ENCODE data around the gene ITPR1.

DNA sequence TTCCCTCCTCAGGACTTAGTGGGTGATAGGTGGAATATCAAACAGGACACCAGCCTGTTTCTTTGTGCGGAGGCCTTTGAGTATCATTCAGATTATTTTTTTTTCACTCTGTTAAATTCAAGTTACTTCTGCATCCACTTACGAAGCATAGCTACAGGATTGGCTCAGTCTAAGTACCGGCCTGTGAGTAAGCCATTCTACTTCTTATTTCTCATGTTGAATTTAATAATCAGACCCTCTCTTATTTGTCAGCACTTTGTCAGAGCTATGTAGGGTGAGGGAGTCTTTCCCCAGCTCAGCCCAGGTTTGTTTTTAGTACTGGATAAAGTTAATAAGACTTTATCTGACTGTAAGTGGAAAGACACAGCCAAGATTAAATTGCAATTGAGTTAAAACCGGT is 54.7 kb downstream of the ITPR1 start:
- TF ChIP-seq, protein P1, sequence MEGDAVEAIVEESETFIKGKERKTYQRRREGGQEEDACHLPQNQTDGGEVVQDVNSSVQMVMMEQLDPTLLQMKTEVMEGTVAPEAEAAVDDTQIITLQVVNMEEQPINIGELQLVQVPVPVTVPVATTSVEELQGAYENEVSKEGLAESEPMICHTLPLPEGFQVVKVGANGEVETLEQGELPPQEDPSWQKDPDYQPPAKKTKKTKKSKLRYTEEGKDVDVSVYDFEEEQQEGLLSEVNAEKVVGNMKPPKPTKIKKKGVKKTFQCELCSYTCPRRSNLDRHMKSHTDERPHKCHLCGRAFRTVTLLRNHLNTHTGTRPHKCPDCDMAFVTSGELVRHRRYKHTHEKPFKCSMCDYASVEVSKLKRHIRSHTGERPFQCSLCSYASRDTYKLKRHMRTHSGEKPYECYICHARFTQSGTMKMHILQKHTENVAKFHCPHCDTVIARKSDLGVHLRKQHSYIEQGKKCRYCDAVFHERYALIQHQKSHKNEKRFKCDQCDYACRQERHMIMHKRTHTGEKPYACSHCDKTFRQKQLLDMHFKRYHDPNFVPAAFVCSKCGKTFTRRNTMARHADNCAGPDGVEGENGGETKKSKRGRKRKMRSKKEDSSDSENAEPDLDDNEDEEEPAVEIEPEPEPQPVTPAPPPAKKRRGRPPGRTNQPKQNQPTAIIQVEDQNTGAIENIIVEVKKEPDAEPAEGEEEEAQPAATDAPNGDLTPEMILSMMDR (conservative IDR thresholded peaks at IDR 0.05; ENCODE audit: low read depth in 2 of 2), result no peak
- TF ChIP-seq CREB1 (CRISPR knock-in tag; IDR thresholded peaks at IDR 0.05; ENCODE audit: low read depth), result no peak
- no peak for TF ChIP-seq EZH2 (IDR thresholded peaks at IDR 0.05; ENCODE audit: low read depth, unreplicated experiment)
- TF ChIP-seq, protein P2, sequence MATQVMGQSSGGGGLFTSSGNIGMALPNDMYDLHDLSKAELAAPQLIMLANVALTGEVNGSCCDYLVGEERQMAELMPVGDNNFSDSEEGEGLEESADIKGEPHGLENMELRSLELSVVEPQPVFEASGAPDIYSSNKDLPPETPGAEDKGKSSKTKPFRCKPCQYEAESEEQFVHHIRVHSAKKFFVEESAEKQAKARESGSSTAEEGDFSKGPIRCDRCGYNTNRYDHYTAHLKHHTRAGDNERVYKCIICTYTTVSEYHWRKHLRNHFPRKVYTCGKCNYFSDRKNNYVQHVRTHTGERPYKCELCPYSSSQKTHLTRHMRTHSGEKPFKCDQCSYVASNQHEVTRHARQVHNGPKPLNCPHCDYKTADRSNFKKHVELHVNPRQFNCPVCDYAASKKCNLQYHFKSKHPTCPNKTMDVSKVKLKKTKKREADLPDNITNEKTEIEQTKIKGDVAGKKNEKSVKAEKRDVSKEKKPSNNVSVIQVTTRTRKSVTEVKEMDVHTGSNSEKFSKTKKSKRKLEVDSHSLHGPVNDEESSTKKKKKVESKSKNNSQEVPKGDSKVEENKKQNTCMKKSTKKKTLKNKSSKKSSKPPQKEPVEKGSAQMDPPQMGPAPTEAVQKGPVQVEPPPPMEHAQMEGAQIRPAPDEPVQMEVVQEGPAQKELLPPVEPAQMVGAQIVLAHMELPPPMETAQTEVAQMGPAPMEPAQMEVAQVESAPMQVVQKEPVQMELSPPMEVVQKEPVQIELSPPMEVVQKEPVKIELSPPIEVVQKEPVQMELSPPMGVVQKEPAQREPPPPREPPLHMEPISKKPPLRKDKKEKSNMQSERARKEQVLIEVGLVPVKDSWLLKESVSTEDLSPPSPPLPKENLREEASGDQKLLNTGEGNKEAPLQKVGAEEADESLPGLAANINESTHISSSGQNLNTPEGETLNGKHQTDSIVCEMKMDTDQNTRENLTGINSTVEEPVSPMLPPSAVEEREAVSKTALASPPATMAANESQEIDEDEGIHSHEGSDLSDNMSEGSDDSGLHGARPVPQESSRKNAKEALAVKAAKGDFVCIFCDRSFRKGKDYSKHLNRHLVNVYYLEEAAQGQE (IDR thresholded peaks at IDR 0.05; ENCODE audit: unreplicated experiment), result no peak
- no peak for TF ChIP-seq JUNB (IDR thresholded peaks at IDR 0.05; ENCODE audit: unreplicated experiment)
- no peak for TF ChIP-seq POLR2AphosphoS5 (IDR thresholded peaks at IDR 0.05; ENCODE audit: low read depth)
- no peak for TF ChIP-seq EZH2phosphoT487 (IDR thresholded peaks at IDR 0.05; ENCODE audit: unreplicated experiment)
- TF ChIP-seq, protein P3, sequence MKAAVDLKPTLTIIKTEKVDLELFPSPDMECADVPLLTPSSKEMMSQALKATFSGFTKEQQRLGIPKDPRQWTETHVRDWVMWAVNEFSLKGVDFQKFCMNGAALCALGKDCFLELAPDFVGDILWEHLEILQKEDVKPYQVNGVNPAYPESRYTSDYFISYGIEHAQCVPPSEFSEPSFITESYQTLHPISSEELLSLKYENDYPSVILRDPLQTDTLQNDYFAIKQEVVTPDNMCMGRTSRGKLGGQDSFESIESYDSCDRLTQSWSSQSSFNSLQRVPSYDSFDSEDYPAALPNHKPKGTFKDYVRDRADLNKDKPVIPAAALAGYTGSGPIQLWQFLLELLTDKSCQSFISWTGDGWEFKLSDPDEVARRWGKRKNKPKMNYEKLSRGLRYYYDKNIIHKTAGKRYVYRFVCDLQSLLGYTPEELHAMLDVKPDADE (IDR thresholded peaks at IDR 0.05), result no peak
- TF ChIP-seq ZNF331 (CRISPR knock-in tag; IDR thresholded peaks at IDR 0.05; ENCODE audit: low read depth), result no peak
- no peak for TF ChIP-seq NANOG (IDR thresholded peaks at IDR 0.05; ENCODE audit: borderline replicate concordance)
- TF ChIP-seq, protein P4, sequence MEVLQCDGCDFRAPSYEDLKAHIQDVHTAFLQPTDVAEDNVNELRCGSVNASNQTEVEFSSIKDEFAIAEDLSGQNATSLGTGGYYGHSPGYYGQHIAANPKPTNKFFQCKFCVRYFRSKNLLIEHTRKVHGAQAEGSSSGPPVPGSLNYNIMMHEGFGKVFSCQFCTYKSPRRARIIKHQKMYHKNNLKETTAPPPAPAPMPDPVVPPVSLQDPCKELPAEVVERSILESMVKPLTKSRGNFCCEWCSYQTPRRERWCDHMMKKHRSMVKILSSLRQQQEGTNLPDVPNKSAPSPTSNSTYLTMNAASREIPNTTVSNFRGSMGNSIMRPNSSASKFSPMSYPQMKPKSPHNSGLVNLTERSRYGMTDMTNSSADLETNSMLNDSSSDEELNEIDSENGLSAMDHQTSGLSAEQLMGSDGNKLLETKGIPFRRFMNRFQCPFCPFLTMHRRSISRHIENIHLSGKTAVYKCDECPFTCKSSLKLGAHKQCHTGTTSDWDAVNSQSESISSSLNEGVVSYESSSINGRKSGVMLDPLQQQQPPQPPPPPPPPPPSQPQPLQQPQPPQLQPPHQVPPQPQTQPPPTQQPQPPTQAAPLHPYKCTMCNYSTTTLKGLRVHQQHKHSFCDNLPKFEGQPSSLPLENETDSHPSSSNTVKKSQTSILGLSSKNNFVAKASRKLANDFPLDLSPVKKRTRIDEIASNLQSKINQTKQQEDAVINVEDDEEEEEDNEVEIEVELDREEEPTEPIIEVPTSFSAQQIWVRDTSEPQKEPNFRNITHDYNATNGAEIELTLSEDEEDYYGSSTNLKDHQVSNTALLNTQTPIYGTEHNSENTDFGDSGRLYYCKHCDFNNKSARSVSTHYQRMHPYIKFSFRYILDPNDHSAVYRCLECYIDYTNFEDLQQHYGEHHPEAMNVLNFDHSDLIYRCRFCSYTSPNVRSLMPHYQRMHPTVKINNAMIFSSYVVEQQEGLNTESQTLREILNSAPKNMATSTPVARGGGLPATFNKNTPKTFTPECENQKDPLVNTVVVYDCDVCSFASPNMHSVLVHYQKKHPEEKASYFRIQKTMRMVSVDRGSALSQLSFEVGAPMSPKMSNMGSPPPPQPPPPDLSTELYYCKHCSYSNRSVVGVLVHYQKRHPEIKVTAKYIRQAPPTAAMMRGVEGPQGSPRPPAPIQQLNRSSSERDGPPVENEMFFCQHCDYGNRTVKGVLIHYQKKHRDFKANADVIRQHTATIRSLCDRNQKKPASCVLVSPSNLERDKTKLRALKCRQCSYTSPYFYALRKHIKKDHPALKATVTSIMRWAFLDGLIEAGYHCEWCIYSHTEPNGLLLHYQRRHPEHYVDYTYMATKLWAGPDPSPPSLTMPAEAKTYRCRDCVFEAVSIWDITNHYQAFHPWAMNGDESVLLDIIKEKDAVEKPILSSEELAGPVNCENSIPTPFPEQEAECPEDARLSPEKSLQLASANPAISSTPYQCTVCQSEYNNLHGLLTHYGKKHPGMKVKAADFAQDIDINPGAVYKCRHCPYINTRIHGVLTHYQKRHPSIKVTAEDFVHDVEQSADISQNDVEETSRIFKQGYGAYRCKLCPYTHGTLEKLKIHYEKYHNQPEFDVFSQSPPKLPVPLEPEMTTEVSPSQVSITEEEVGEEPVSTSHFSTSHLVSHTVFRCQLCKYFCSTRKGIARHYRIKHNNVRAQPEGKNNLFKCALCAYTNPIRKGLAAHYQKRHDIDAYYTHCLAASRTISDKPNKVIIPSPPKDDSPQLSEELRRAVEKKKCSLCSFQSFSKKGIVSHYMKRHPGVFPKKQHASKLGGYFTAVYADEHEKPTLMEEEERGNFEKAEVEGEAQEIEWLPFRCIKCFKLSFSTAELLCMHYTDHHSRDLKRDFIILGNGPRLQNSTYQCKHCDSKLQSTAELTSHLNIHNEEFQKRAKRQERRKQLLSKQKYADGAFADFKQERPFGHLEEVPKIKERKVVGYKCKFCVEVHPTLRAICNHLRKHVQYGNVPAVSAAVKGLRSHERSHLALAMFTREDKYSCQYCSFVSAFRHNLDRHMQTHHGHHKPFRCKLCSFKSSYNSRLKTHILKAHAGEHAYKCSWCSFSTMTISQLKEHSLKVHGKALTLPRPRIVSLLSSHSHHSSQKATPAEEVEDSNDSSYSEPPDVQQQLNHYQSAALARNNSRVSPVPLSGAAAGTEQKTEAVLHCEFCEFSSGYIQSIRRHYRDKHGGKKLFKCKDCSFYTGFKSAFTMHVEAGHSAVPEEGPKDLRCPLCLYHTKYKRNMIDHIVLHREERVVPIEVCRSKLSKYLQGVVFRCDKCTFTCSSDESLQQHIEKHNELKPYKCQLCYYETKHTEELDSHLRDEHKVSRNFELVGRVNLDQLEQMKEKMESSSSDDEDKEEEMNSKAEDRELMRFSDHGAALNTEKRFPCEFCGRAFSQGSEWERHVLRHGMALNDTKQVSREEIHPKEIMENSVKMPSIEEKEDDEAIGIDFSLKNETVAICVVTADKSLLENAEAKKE (CRISPR knock-in tag; IDR thresholded peaks at IDR 0.05), result no peak

Measured in GM23338 (cell line).